H1 (cell line): Measurements from ENCODE around the gene TMED10. TPM values are rescaled to one million over a fixed set of nuclear protein-coding genes. Genes with fewer than 3 reads are reported as not detected.

Experiments
- CTCF ChIA-PET: fragments of 300-600 bp; sonication (Branson Sonifier 250); formaldehyde crosslinking; loops from one replicate; lab custom pipeline; 2021; ENCODE audit not compliant: partially characterized antibody; lab: Charles Lee
- POLR2A ChIA-PET: fragments of 300-600 bp; sonication (Branson Sonifier 250); formaldehyde crosslinking; loops from one replicate; lab custom pipeline; 2021; ENCODE audit warnings: inconsistent platforms; ENCODE audit not compliant: partially characterized antibody; lab: Charles Lee
- DNase-seq, 2 experiments: peaks; one replicate each; pipeline versions ENCODE4 v3.0.0 to v3.0.0-alpha.2; 2010 to 2022; ENCODE audit warnings: low spot score in 2 of 2, low read depth in 1 of 2, mixed read lengths in 1 of 2
- FAIRE-seq: peaks from 2 replicates; lab custom pipeline; 2011; peaks lifted over from hg19 to GRCh38; lab: Jason Lieb, UNC
- H2AFZ ChIP-seq: 2 replicates; pipeline ENCODE4 v1.8.1; 2012; ENCODE audit warnings: low read length, inconsistent platforms
- H2AK5ac ChIP-seq: 2 replicates; pipeline ENCODE4 v1.6.1; 2013; ENCODE audit warnings: low read depth, low read length
- H2BK120ac ChIP-seq: replicated peaks from 2 replicates; pipeline ENCODE3; 2013; ENCODE audit warnings: low read depth, low read length, inconsistent platforms
- H2BK12ac ChIP-seq: 2 replicates; pipeline ENCODE4 v1.6.1; 2013; ENCODE audit warnings: low read depth, low read length
- H2BK15ac ChIP-seq: 2 replicates; pipeline ENCODE4 v1.6.1; 2013; ENCODE audit warnings: low read length
- H2BK20ac ChIP-seq: 2 replicates; pipeline ENCODE4 v1.6.1; 2013; ENCODE audit warnings: low read length
- H2BK5ac ChIP-seq: 2 replicates; pipeline ENCODE4 v1.6.1; 2013; ENCODE audit warnings: low read depth, low read length
- H3K14ac ChIP-seq: 2 replicates; pipeline ENCODE4 v1.6.1; 2013; ENCODE audit warnings: inconsistent platforms; ENCODE audit not compliant: insufficient read length
- H3K18ac ChIP-seq: 2 replicates; pipeline ENCODE4 v1.6.1; 2013; ENCODE audit warnings: low read length; ENCODE audit errors: extremely low read depth
- H3K23ac ChIP-seq: 2 replicates; pipeline ENCODE4 v1.6.1; 2013; ENCODE audit warnings: inconsistent platforms; ENCODE audit not compliant: insufficient read length
- H3K23me2 ChIP-seq: 2 replicates; pipeline ENCODE4 v1.6.1; 2013; ENCODE audit warnings: low read depth, low read length
- H3K27ac ChIP-seq: 2 replicates; pipeline ENCODE4 v1.6.1; 2011; ENCODE audit warnings: low read depth, low read length, inconsistent platforms
- H3K27me3 ChIP-seq, 4 experiments: replicated peaks in 1 of 4; 1 replicate in 1 of 4; 2 replicates in 3 of 4; pipeline versions ENCODE4 v1.6.1 to v1.8.1; 2011 to 2013; ENCODE audit warnings: low read length in 3 of 4, mild to moderate bottlenecking in 3 of 4, inconsistent platforms in 2 of 4, mixed read lengths in 2 of 4, moderate library complexity in 1 of 4; ENCODE audit not compliant: control insufficient read depth in 3 of 4, insufficient read depth in 3 of 4; ENCODE audit errors: extremely low read depth in 1 of 4
- H3K36me3 ChIP-seq, 4 experiments: 2 replicates each; pipeline versions ENCODE4 v1.6.1 to v1.8.1; 2011 to 2013; ENCODE audit warnings: mild to moderate bottlenecking in 4 of 4, low read length in 3 of 4, moderate library complexity in 2 of 4, control low read depth in 1 of 4, inconsistent platforms in 1 of 4; ENCODE audit not compliant: insufficient read depth in 4 of 4, control insufficient read depth in 2 of 4
- H3K4ac ChIP-seq: replicated peaks from 2 replicates; pipeline ENCODE3; 2013; ENCODE audit warnings: low read length, low read depth, mixed read lengths, inconsistent platforms; ENCODE audit not compliant: insufficient read length
- H3K4me1 ChIP-seq, 4 experiments: replicated peaks in 1 of 4; 1 replicate in 1 of 4; 2 replicates in 3 of 4; pipeline versions ENCODE4 v1.6.1 to v1.8.1; 2011 to 2013; ENCODE audit warnings: low read length in 3 of 4, inconsistent platforms in 2 of 4, mixed read lengths in 1 of 4; ENCODE audit not compliant: insufficient read depth in 4 of 4, control insufficient read depth in 3 of 4
- H3K4me2 ChIP-seq, 2 experiments: 2 replicates each; pipeline versions ENCODE4 v1.6.1 to v1.8.1; 2011 to 2013; ENCODE audit warnings: low read depth in 2 of 2, low read length in 2 of 2, control low read depth in 1 of 2, inconsistent platforms in 1 of 2, mild to moderate bottlenecking in 1 of 2; ENCODE audit not compliant: insufficient read depth in 1 of 2
- H3K4me3 ChIP-seq, 4 experiments: fragments of 200-600, 300-600 bp in 1 of 4; sonication (generic), shearing (Covaris generic), sonication (Bioruptor Twin) in 1 of 4; 2 replicates each; pipeline versions ENCODE4 v1.5.1 to v1.8.1; 2011 to 2016; ENCODE audit warnings: low read length in 4 of 4, low read depth in 3 of 4, control low read depth in 2 of 4, inconsistent platforms in 2 of 4, mild to moderate bottlenecking in 2 of 4, mixed read lengths in 1 of 4, moderate library complexity in 1 of 4; ENCODE audit not compliant: insufficient read depth in 2 of 4; ENCODE audit errors: extremely low read depth in 1 of 4
- H3K56ac ChIP-seq: replicated peaks from 2 replicates; pipeline ENCODE3; 2013; ENCODE audit warnings: low read depth, mild to moderate bottlenecking, mixed read lengths, low read length, inconsistent platforms; ENCODE audit not compliant: insufficient read length
- H3K79me1 ChIP-seq: 2 replicates; pipeline ENCODE4 v1.6.1; 2013; ENCODE audit warnings: low read depth, low read length, control low read depth
- H3K79me2 ChIP-seq, 2 experiments: 2 replicates each; pipeline versions ENCODE4 v1.6.1 to v1.8.1; 2012 to 2013; ENCODE audit warnings: low read length in 2 of 2, mild to moderate bottlenecking in 2 of 2, inconsistent platforms in 1 of 2; ENCODE audit not compliant: insufficient read depth in 2 of 2, control insufficient read depth in 1 of 2
- H3K9ac ChIP-seq, 4 experiments: replicated peaks in 1 of 4; 1 replicate in 1 of 4; 2 replicates in 3 of 4; pipeline versions ENCODE4 v1.6.1 to v1.8.1; 2011 to 2013; ENCODE audit warnings: low read depth in 3 of 4, low read length in 3 of 4, control low read depth in 2 of 4, mild to moderate bottlenecking in 2 of 4, moderate library complexity in 2 of 4, inconsistent platforms in 1 of 4; ENCODE audit errors: extremely low read depth in 1 of 4
- H3K9me3 ChIP-seq, 2 experiments: 2 replicates each; pipeline versions ENCODE4 v1.6.1 to v1.8.1; 2012 to 2013; ENCODE audit warnings: mild to moderate bottlenecking in 2 of 2, moderate library complexity in 2 of 2, control low read depth in 1 of 2, inconsistent platforms in 1 of 2, low read depth in 1 of 2, low read length in 1 of 2, mixed read lengths in 1 of 2; ENCODE audit not compliant: insufficient read depth in 2 of 2
- H4K20me1 ChIP-seq, 2 experiments: replicated peaks in 1 of 2; 2 replicates each; pipeline versions ENCODE3 to v1.8.1; 2011 to 2013; ENCODE audit warnings: inconsistent platforms in 2 of 2, low read length in 2 of 2, mild to moderate bottlenecking in 1 of 2; ENCODE audit not compliant: insufficient read depth in 2 of 2, control insufficient read depth in 1 of 2
- H4K5ac ChIP-seq: 2 replicates; pipeline ENCODE4 v1.6.1; 2013; ENCODE audit warnings: low read length, low read depth, mixed read lengths, inconsistent platforms; ENCODE audit not compliant: insufficient read length
- H4K8ac ChIP-seq: 2 replicates; pipeline ENCODE4 v1.8.0; 2013; ENCODE audit warnings: mild to moderate bottlenecking, moderate library complexity, low read length, inconsistent platforms; ENCODE audit not compliant: insufficient read depth; ENCODE audit errors: extremely low read depth
- H4K91ac ChIP-seq: replicated peaks from 2 replicates; pipeline ENCODE3; 2013; ENCODE audit warnings: low read length, mixed read lengths, inconsistent platforms; ENCODE audit not compliant: insufficient read length
- CBX5 ChIP-seq: fragments of 300-800, 300-1000 bp; sonication (generic); IDR thresholded peaks from 2 replicates; pipeline ENCODE4 v1.7.1; 2016; ENCODE audit warnings: antibody characterized with exemption, low read length, low read depth
- EP300 ChIP-seq, 2 experiments: IDR thresholded peaks; 1 replicate in 1 of 2; 2 replicates in 1 of 2; pipeline ENCODE4 v1.6.1; 2011 to 2012; ENCODE audit warnings: low read depth in 2 of 2, low read length in 2 of 2, mild to moderate bottlenecking in 2 of 2, borderline replicate concordance in 1 of 2, inconsistent platforms in 1 of 2, moderate library complexity in 1 of 2
- JUN ChIP-seq: IDR thresholded peaks from 2 replicates; pipeline ENCODE4 v1.6.1; 2011; ENCODE audit warnings: low read depth, mild to moderate bottlenecking, improper control_type of control experiment, low read length
- KDM1A ChIP-seq: fragments of 200-600, 300-600 bp; sonication (generic); IDR thresholded peaks from 2 replicates; pipeline ENCODE4 v1.7.1; 2016; ENCODE audit warnings: mild to moderate bottlenecking, low read length, borderline replicate concordance
- KDM5A ChIP-seq: fragments of 200-600 bp; IDR thresholded peaks from 2 replicates; pipeline ENCODE4 v1.7.1; 2012; ENCODE audit warnings: mild to moderate bottlenecking, low read length, inconsistent platforms, mixed read lengths
- NRF1 ChIP-seq: IDR thresholded peaks from 2 replicates; pipeline ENCODE4 v1.6.1; 2011; ENCODE audit warnings: mild to moderate bottlenecking, low read depth, low read length, improper control_type of control experiment
- POLR2A ChIP-seq, 2 experiments: IDR thresholded peaks; 1 replicate in 1 of 2; 2 replicates in 1 of 2; pipeline ENCODE4 v1.6.1; 2011; ENCODE audit warnings: low read depth in 2 of 2, low read length in 2 of 2, mild to moderate bottlenecking in 2 of 2; ENCODE audit errors: control extremely low read depth in 1 of 2
- RNF2 ChIP-seq: fragments of 200-900, 300-1000 bp; sonication (generic); IDR thresholded peaks from 2 replicates; pipeline ENCODE4 v1.7.1; 2016; ENCODE audit warnings: borderline replicate concordance, low read depth, mild to moderate bottlenecking, antibody characterized with exemption, low read length; ENCODE audit not compliant: poor library complexity, severe bottlenecking; ENCODE audit errors: missing control alignments
- SP1 ChIP-seq: IDR thresholded peaks from 2 replicates; pipeline ENCODE4 v1.6.1; 2011; ENCODE audit warnings: low read depth, low read length
- ZNF274 ChIP-seq: IDR thresholded peaks from 2 replicates; pipeline ENCODE4 v1.7.0; 2012; ENCODE audit warnings: low read length, borderline replicate concordance; ENCODE audit errors: extremely low read depth
- WGBS, 2 experiments: shearing (Covaris generic) in 1 of 2; methylation state at CpG; one replicate each; pipeline versions ENCODE4 v1.1.6 to v1.1.7; 2013 to 2015; ENCODE audit warnings: low lambda C conversion rate in 2 of 2, mixed read lengths in 2 of 2, inconsistent platforms in 1 of 2, low coverage in 1 of 2, missing lambda C conversion rate in 1 of 2; ENCODE audit not compliant: insufficient replicate concordance in 2 of 2, insufficient coverage in 1 of 2, insufficient read length in 1 of 2; ENCODE audit errors: extremely low coverage in 1 of 2, missing lambda C conversion rate in 1 of 2; 5-methylcytosine and 5-hydroxymethylcytosine counted together
- polyA plus RNA-seq, 7 experiments: library from polyadenylated mRNA; depleted of rRNA in 3 of 7; stranded (reverse) in 5 of 7; unstranded in 2 of 7; fragments of >200 nt in 5 of 7; fragments of 200-250 nt in 2 of 7; gene quantifications; 1 replicate in 5 of 7; 2 replicates in 1 of 7; 4 replicates in 1 of 7; pipeline versions ENCODE4 v1.2.1 to v1.2.3, GENCODE V29; 2011 to 2013; ENCODE audit warnings: missing spikeins in 2 of 7, mixed read lengths in 2 of 7
- total RNA-seq: library from RNA; stranded (reverse); fragmentation: NEBNext Ultra II Directional; extraction: Animal tissue kit (Norgen Biotek cat#: 25700); gene quantifications from 2 replicates; pipeline ENCODE4 v1.2.1, GENCODE V29; 2021
- TF ChIP-seq, protein P1 (sequence below): IDR thresholded peaks from 2 replicates; pipeline ENCODE4 v1.6.1; 2012; ENCODE audit warnings: inconsistent platforms
- TF ChIP-seq, protein P2 (sequence below): IDR thresholded peaks from 2 replicates; pipeline ENCODE4 v1.6.1; 2011; ENCODE audit warnings: low read depth, mild to moderate bottlenecking, low read length; ENCODE audit not compliant: insufficient read depth

Gene TMED10
- total and polyA plus RNA-seq, 2 of the 8 experiments (the other 6 are each of a cell fraction or from before 2014, with no cell fraction given), result 218 to 250 TPM

DNA sequence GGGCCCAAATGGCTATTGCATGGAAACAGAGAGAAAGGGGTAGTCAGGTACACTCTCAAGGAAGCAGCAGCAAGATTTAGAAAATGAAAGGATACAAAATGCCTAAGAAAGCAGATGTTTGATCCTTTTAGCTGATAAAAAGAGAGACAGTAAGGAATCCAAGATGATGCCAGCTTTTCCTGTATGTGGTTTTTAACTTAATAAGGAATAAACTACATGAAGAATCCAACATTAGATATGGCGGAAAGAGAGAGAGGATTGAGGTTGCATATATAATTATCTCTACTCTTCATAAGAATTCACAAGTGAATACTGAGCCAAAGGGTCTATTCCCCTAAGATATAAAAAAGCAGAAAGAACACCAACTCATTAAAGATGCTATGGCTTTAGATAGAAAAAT lies 11.6 kb downstream of the TMED10 start:
- Histone ChIP-seq H2AK5ac (no peak overlapping the region), H2BK12ac (no peak overlapping the region), H4K91ac (no peak overlapping the region), H3K23me2 (no peaks in the 10 kb centered on the region), H3K14ac (no peak overlapping the region), H3K27ac (no peak overlapping the region), H3K36me3 (no peaks in the 10 kb centered on the region), H3K27me3 (no peaks in the 10 kb centered on the region), H2AFZ (no peak overlapping the region), H2BK5ac (no peak overlapping the region), H3K23ac (no peak overlapping the region), H3K9me3 (no peaks in the 10 kb centered on the region), H2BK15ac (no peak overlapping the region), H3K56ac (no peak overlapping the region), H3K4me2 (no peak overlapping the region), H4K5ac (no peak overlapping the region), H3K4me3 (no peak overlapping the region), H3K9ac (no peak overlapping the region), H3K79me1 (peaks cover 8% of the 10 kb centered on the region; the same call in 1 of the 2 replicates), H3K4me1 (no peaks in the 10 kb centered on the region), H2BK20ac (no peak overlapping the region), H3K79me2 (peaks cover 6 to 90% of the 10 kb centered on the region in 2 experiments), H3K18ac (no peak overlapping the region), H3K4ac (no peak overlapping the region), H2BK120ac (no peak overlapping the region), H4K8ac (no peak overlapping the region), H4K20me1 (peaks cover 2 to 4% of the 10 kb centered on the region in 2 experiments)
- ChIA-PET POLR2A (interaction anchor here (0.9 kb wide), 1 partner anchor 20 kb away, joined by 4 read pairs; no protein-coding TSS in a partner anchor), CTCF (interaction anchor here (0.7 to 1.8 kb wide), 3 partner anchors 21 to 117 kb away, joined by 3 to 6 read pairs (median 4); no protein-coding TSS in a partner anchor)
- WGBS, 2 experiments, result 75% methylated on average over 1 of the region's 1 CpG; no CpG with 5 or more reads in 1 of the 2 experiments
- FAIRE-seq (no peak), DNase-seq (no peak)
- TF ChIP-seq RNF2 (no peak), ZNF274 (no peak), SP1 (no peak), NRF1 (no peak), EP300 (IDR thresholded peaks at IDR 0.05; ENCODE audit: borderline replicate concordance in 1 of 2, low read depth in 2 of 2, low read length in 2 of 2) (no peak), KDM1A (no peak), KDM5A (no peak), JUN (no peak), POLR2A (IDR thresholded peaks at IDR 0.05; ENCODE audit: control extremely low read depth in 1 of 2, low read depth in 2 of 2, low read length in 2 of 2) (no peak), CBX5 (no peak)
- TF ChIP-seq, protein P1, sequence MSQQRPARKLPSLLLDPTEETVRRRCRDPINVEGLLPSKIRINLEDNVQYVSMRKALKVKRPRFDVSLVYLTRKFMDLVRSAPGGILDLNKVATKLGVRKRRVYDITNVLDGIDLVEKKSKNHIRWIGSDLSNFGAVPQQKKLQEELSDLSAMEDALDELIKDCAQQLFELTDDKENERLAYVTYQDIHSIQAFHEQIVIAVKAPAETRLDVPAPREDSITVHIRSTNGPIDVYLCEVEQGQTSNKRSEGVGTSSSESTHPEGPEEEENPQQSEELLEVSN, result no peak
- TF ChIP-seq, protein P2, sequence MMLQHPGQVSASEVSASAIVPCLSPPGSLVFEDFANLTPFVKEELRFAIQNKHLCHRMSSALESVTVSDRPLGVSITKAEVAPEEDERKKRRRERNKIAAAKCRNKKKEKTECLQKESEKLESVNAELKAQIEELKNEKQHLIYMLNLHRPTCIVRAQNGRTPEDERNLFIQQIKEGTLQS, result no peak
